Transverse colon (tissue), 3 donors: ENCODE results near the gene UCKL1.

Experiments used
- CTCF ChIP-seq, 5 experiments: fragments of 200-600 bp in 3 of 5; fragments of 450-650 bp in 2 of 5; sonication (generic) in 3 of 5; IDR thresholded peaks; 1 replicate in 2 of 5; 2 replicates in 3 of 5; pipeline ENCODE4 v1.5.1; 2016 to 2017; ENCODE audit warnings: antibody characterized with exemption in 5 of 5, inconsistent platforms in 3 of 5, mild to moderate bottlenecking in 2 of 5, moderate library complexity in 1 of 5
- POLR2A ChIP-seq: fragments of 450-650 bp; IDR thresholded peaks from one replicate; pipeline ENCODE4 v1.6.1; 2016; ENCODE audit warnings: antibody characterized with exemption, mild to moderate bottlenecking, moderate library complexity

GRCh38 chr20:63968928-63969760 lies 12.9 kb upstream of the UCKL1 start:
- no peak for TF ChIP-seq CTCF (IDR thresholded peaks at IDR 0.05)
- no peak for TF ChIP-seq POLR2A
